ENCODE results near the gene CALHM1. TPM values are rescaled to one million over a fixed set of nuclear protein-coding genes. Genes with fewer than 3 reads are reported as not detected.
A peak's percentile ranks its signal among the peaks of the same experiment; 100 is the strongest.

CALHM1 gene
- total and polyA plus RNA-seq, 2 of the 8 experiments (the other 6 are each of a cell fraction or from before 2014, with no cell fraction given), result 0.29 to 0.34 TPM

DNA sequence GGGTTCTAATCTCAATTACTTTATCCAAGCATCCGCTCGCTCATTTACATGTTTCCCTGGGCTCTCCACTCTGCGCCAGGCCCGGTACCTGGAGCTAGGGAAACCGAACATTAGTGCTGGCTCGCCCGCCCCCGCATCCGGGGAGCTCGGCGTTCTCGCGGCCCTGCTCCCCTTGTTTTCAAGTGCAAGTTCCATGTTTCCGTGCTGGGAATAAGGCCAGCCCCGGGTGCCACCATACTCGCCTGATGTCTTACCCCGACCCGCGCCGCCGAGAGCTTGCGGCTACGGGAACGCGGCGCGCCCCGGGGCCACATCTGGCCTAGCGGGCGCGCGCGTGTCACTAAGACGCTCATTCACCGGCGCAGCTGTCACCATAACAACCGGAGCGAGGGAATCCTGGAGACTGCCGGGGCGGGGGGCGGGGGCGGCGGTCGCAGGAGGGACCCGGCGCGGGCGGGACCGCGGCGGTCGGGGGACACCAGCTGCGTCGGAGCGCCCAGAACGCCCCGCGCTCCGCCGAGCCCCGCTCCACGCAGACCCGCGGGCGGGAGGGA is 34.7 kb upstream of the CALHM1 start, which contains the start of gene NEURL1:
NEURL1 (plus strand) TSS at position 344 of the 554 bp plus-strand sequence. CDS start 683 bp downstream, outside the sequence.
- H3K4ac ChIP-seq (replicated peaks; ENCODE audit: insufficient read length, low read depth, low read length), result no peak within 1 kb of the TSS
- no peak within 1 kb of the TSS for H3K56ac ChIP-seq (replicated peaks; ENCODE audit: insufficient read length, low read depth, low read length)
- POLR2A ChIA-PET (ENCODE audit: partially characterized antibody), result interaction anchor here (1.0 to 1.5 kb wide), 2 partner anchors 17 to 98 kb away, joined by 3 to 5 read pairs; partner anchors contain the start of genes ATP5MK and PDCD11
- H3K14ac ChIP-seq (ENCODE audit: insufficient read length), result no peak within 1 kb of the TSS
- H2BK20ac ChIP-seq (ENCODE audit: low read length), result no peak within 1 kb of the TSS
- H3K4me2 ChIP-seq (ENCODE audit: insufficient read depth in 1 of 2, low read depth in 2 of 2, low read length in 2 of 2), result peak within 1 kb of the TSS; percentile 60 to 99
- no peak within 1 kb of the TSS; the same call in 1 of the 2 replicates for H3K18ac ChIP-seq (ENCODE audit: extremely low read depth, low read length)
- CTCF ChIA-PET (ENCODE audit: partially characterized antibody), result interaction anchor here (0.7 to 4.6 kb wide), 15 partner anchors 8 to 109 kb away, joined by 3 to 24 read pairs (median 4); no protein-coding TSS in a partner anchor
- H3K9me3 ChIP-seq (ENCODE audit: insufficient read depth in 2 of 2, low read depth in 1 of 2, low read length in 1 of 2), result no peaks in the 10 kb centered on the region
- H2BK120ac ChIP-seq (replicated peaks; ENCODE audit: low read depth, low read length), result no peak within 1 kb of the TSS
- H3K23me2 ChIP-seq (ENCODE audit: low read depth, low read length), result peaks cover 11% of the 10 kb centered on the region
- H3K27ac ChIP-seq (ENCODE audit: low read depth, low read length), result no peak within 1 kb of the TSS
- H2AK5ac ChIP-seq (ENCODE audit: low read depth, low read length), result no peak within 1 kb of the TSS
- H3K4me1 ChIP-seq (replicated peaks in 1 of 4; ENCODE audit: control insufficient read depth in 3 of 4, insufficient read depth in 4 of 4, low read length in 3 of 4), result peaks cover 0 to 4% (median 3%) of the 10 kb centered on the region in 4 experiments; a peak in 5 of 7 replicates
- peaks cover 8 to 36% (median 28%) of the 10 kb centered on the region in 4 experiments for H3K27me3 ChIP-seq (replicated peaks in 1 of 4; ENCODE audit: control insufficient read depth in 3 of 4, extremely low read depth in 1 of 4, insufficient read depth in 3 of 4, low read length in 3 of 4)
- no peak within 1 kb of the TSS for H4K5ac ChIP-seq (ENCODE audit: insufficient read length, low read depth, low read length)
- no peak within 1 kb of the TSS for H2BK12ac ChIP-seq (ENCODE audit: low read depth, low read length)
- no peak within 1 kb of the TSS for H3K23ac ChIP-seq (ENCODE audit: insufficient read length)
- no peaks in the 10 kb centered on the region for H3K79me2 ChIP-seq (ENCODE audit: control insufficient read depth in 1 of 2, insufficient read depth in 2 of 2, low read length in 2 of 2)
- H2BK15ac ChIP-seq (ENCODE audit: low read length), result no peak within 1 kb of the TSS
- FAIRE-seq, result no peak
- H3K79me1 ChIP-seq (ENCODE audit: low read depth, low read length), result no peaks in the 10 kb centered on the region
- H4K8ac ChIP-seq (ENCODE audit: extremely low read depth, insufficient read depth, low read length), result no peak within 1 kb of the TSS
- H4K91ac ChIP-seq (replicated peaks; ENCODE audit: insufficient read length, low read length), result no peak within 1 kb of the TSS
- no peaks in the 10 kb centered on the region for H3K36me3 ChIP-seq (ENCODE audit: control insufficient read depth in 2 of 4, insufficient read depth in 4 of 4, low read length in 3 of 4)
- H3K9ac ChIP-seq (replicated peaks in 1 of 4; ENCODE audit: extremely low read depth in 1 of 4, low read depth in 3 of 4, low read length in 3 of 4), result peak within 1 kb of the TSS in 1 of 4 experiments; percentile 9; a peak in 1 of 7 replicates
- H2AFZ ChIP-seq (ENCODE audit: low read length), result no peak within 1 kb of the TSS
- peak within 1 kb of the TSS; percentile 25 to 71 (median 45) for H3K4me3 ChIP-seq (ENCODE audit: extremely low read depth in 1 of 4, insufficient read depth in 2 of 4, low read depth in 3 of 4, low read length in 4 of 4)
- H2BK5ac ChIP-seq (ENCODE audit: low read depth, low read length), result no peak within 1 kb of the TSS
- WGBS, 2 experiments (ENCODE audit: extremely low coverage in 1 of 2, insufficient coverage in 1 of 2, insufficient read length in 1 of 2, insufficient replicate concordance in 2 of 2, low coverage in 1 of 2, low lambda C conversion rate in 2 of 2, missing lambda C conversion rate in 1 of 2), result 2% methylated on average over 36 of the region's 65 CpGs; no CpG with 5 or more reads in 1 of the 2 experiments
- DNase-seq (ENCODE audit: low read depth in 1 of 2, low spot score in 2 of 2), result peak in 1 of 2 experiments; percentile 73
- H4K20me1 ChIP-seq (replicated peaks in 1 of 2; ENCODE audit: control insufficient read depth in 1 of 2, insufficient read depth in 2 of 2, low read length in 2 of 2), result no peaks in the 10 kb centered on the region
- no peak for TF ChIP-seq SP4 (IDR thresholded peaks at IDR 0.05; ENCODE audit: low read length)
- TF ChIP-seq KDM1A (IDR thresholded peaks at IDR 0.05; ENCODE audit: borderline replicate concordance, low read length), result no peak
- peak; percentile 7 for TF ChIP-seq CTBP2 (IDR thresholded peaks at IDR 0.05; ENCODE audit: borderline replicate concordance, insufficient read depth, insufficient read length, low read length)
- peak; percentile 24; the same call in 1 of the 2 replicates for TF ChIP-seq TBP (IDR thresholded peaks at IDR 0.05; ENCODE audit: low read depth, low read length)
- peak; percentile 93 for TF ChIP-seq EGR1 (IDR thresholded peaks at IDR 0.05; ENCODE audit: borderline replicate concordance, low read depth, low read length)
- TF ChIP-seq, protein P1, sequence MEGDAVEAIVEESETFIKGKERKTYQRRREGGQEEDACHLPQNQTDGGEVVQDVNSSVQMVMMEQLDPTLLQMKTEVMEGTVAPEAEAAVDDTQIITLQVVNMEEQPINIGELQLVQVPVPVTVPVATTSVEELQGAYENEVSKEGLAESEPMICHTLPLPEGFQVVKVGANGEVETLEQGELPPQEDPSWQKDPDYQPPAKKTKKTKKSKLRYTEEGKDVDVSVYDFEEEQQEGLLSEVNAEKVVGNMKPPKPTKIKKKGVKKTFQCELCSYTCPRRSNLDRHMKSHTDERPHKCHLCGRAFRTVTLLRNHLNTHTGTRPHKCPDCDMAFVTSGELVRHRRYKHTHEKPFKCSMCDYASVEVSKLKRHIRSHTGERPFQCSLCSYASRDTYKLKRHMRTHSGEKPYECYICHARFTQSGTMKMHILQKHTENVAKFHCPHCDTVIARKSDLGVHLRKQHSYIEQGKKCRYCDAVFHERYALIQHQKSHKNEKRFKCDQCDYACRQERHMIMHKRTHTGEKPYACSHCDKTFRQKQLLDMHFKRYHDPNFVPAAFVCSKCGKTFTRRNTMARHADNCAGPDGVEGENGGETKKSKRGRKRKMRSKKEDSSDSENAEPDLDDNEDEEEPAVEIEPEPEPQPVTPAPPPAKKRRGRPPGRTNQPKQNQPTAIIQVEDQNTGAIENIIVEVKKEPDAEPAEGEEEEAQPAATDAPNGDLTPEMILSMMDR (IDR thresholded peaks at IDR 0.05; ENCODE audit: control extremely low read depth in 1 of 3, insufficient read depth in 1 of 3, low read depth in 1 of 3, low read length in 3 of 3), result no peak
- 0 out of 2 replicates have a peak, but pooled peaks have one; percentile 19 for TF ChIP-seq CREB1 (IDR thresholded peaks at IDR 0.05)
- TF ChIP-seq SIN3A (conservative IDR thresholded peaks at IDR 0.05 in 1 of 2, IDR thresholded peaks at IDR 0.05 in 1 of 2; ENCODE audit: low read depth in 1 of 2, low read length in 2 of 2), result peak; percentile 57 to 76; a peak in 1 of 4 replicates
- TF ChIP-seq RXRA (IDR thresholded peaks at IDR 0.05; ENCODE audit: insufficient read depth, low read depth, low read length), result no peak
- TF ChIP-seq KDM5A (IDR thresholded peaks at IDR 0.05; ENCODE audit: low read length), result no peak

Data from H1 (cell line).